ENCODE data around the gene FAT3. TPM values are rescaled to one million over a fixed set of nuclear protein-coding genes. Genes with fewer than 3 reads are reported as not detected.

FAT3 gene
- total and polyA plus RNA-seq, 2 of the 13 experiments (the other 11 are each of a cell fraction or from before 2014, with no cell fraction given), result not detected

- TF ChIP-seq, protein P1, sequence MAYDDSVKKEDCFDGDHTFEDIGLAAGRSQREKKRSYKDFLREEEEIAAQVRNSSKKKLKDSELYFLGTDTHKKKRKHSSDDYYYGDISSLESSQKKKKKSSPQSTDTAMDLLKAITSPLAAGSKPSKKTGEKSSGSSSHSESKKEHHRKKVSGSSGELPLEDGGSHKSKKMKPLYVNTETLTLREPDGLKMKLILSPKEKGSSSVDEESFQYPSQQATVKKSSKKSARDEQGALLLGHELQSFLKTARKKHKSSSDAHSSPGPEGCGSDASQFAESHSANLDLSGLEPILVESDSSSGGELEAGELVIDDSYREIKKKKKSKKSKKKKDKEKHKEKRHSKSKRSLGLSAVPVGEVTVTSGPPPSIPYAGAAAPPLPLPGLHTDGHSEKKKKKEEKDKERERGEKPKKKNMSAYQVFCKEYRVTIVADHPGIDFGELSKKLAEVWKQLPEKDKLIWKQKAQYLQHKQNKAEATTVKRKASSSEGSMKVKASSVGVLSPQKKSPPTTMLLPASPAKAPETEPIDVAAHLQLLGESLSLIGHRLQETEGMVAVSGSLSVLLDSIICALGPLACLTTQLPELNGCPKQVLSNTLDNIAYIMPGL (CRISPR knock-in tag; IDR thresholded peaks at IDR 0.05; ENCODE audit: borderline replicate concordance in 1 of 2, low read depth in 1 of 2), result no peak
- TF ChIP-seq MIER3 (CRISPR knock-in tag; IDR thresholded peaks at IDR 0.05; ENCODE audit: borderline replicate concordance), result no peak
- TF ChIP-seq EP300 (IDR thresholded peaks at IDR 0.05; ENCODE audit: low read depth in 2 of 2, low read length in 2 of 2), result no peak
- TF ChIP-seq EP300 (CRISPR knock-in tag; IDR thresholded peaks at IDR 0.05; ENCODE audit: borderline replicate concordance), result no peak
- TF ChIP-seq ZZZ3 (CRISPR knock-in tag; IDR thresholded peaks at IDR 0.05; ENCODE audit: borderline replicate concordance), result no peak
- TF ChIP-seq, protein P2, sequence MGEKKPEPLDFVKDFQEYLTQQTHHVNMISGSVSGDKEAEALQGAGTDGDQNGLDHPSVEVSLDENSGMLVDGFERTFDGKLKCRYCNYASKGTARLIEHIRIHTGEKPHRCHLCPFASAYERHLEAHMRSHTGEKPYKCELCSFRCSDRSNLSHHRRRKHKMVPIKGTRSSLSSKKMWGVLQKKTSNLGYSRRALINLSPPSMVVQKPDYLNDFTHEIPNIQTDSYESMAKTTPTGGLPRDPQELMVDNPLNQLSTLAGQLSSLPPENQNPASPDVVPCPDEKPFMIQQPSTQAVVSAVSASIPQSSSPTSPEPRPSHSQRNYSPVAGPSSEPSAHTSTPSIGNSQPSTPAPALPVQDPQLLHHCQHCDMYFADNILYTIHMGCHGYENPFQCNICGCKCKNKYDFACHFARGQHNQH (CRISPR knock-in tag; IDR thresholded peaks at IDR 0.05), result no peak
Observed at GRCh38 chr11:92224054-92224406, 588 bp upstream of the FAT3 start (continued).

GRCh38 chr11:92225125-92225567, 528 bp downstream of the FAT3 start:
- peak; percentile 28 for ATAC-seq
- no peaks in the 10 kb centered on the region for H4K20me1 ChIP-seq (ENCODE audit: insufficient read depth, low read length)
- intact Hi-C loops (cut with micrococcal nuclease; ENCODE audit: unreplicated experiment), result no loop called here
- H3K36me3 ChIP-seq (replicated peaks in 1 of 2; ENCODE audit: control insufficient read depth in 1 of 2, insufficient read depth in 2 of 2, low read length in 2 of 2), result no peaks in the 10 kb centered on the region
- BruUV-seq (replicated peaks), result no TSS peak
- H3K79me2 ChIP-seq (ENCODE audit: insufficient read depth, low read length), result no peaks in the 10 kb centered on the region
- H3K9me3 ChIP-seq (ENCODE audit: low read length), result no peaks in the 10 kb centered on the region; the same call in 1 of the 2 replicates
- in situ Hi-C loops (cut with HindIII; ENCODE audit: extremely low pct_ligation_motif_present, low pct_unique_long_range_greater_than_20kb), result no loop called here
- peaks cover 5 to 34% of the 10 kb centered on the region in 2 experiments; a peak in 4 of 5 replicates for H3K27me3 ChIP-seq (ENCODE audit: control insufficient read depth in 1 of 2, insufficient read depth in 2 of 2, low read length in 2 of 2)
- H3K4me1 ChIP-seq (ENCODE audit: insufficient read depth, low read length), result no peaks in the 10 kb centered on the region
- H3K27ac ChIP-seq (ENCODE audit: extremely low read length, insufficient read depth, low read length), result no peak overlapping the region
- CTCF ChIA-PET (ENCODE audit: low intra/inter-chr PET ratio, low total read pairs), result no interaction called here
- H3K4me2 ChIP-seq (ENCODE audit: low read depth, low read length), result no peak overlapping the region
- TF ChIP-seq SAP130 (CRISPR knock-in tag; IDR thresholded peaks at IDR 0.05; ENCODE audit: low read depth) (no peak), GATAD1 (CRISPR knock-in tag; IDR thresholded peaks at IDR 0.05) (no peak)
- H3K4me3 ChIP-seq (replicated peaks in 1 of 3; ENCODE audit: insufficient read depth in 1 of 3, low read depth in 2 of 3, low read length in 3 of 3), result no peak overlapping the region
- POLR2A ChIA-PET, result no interaction called here
- no peak overlapping the region for H3K9ac ChIP-seq (ENCODE audit: insufficient read depth, low read depth, low read length)
- WGBS (ENCODE audit: low lambda C conversion rate), result 57% methylated on average over 8 of the region's 34 CpGs
- FAIRE-seq, result no peak
- no peak overlapping the region for H2AFZ ChIP-seq (ENCODE audit: low read length)
- DNase-seq (ENCODE audit: low spot score), result no peak
